Testis (tissue), 2 donors: ENCODE results near the gene ZMIZ1.

Experiments
- CTCF ChIP-seq, 3 experiments: fragments of 450-650 bp in 2 of 3; fragments of 200-600 bp in 1 of 3; sonication (generic) in 1 of 3; IDR thresholded peaks; one replicate each; pipeline ENCODE4 v1.5.1; 2016 to 2019; ENCODE audit warnings: antibody characterized with exemption in 3 of 3, mild to moderate bottlenecking in 2 of 3, moderate library complexity in 1 of 3
- POLR2A ChIP-seq: fragments of 450-650 bp; IDR thresholded peaks from one replicate; pipeline ENCODE4 v1.6.1; 2017; ENCODE audit warnings: antibody characterized with exemption, mild to moderate bottlenecking, moderate library complexity

DNA sequence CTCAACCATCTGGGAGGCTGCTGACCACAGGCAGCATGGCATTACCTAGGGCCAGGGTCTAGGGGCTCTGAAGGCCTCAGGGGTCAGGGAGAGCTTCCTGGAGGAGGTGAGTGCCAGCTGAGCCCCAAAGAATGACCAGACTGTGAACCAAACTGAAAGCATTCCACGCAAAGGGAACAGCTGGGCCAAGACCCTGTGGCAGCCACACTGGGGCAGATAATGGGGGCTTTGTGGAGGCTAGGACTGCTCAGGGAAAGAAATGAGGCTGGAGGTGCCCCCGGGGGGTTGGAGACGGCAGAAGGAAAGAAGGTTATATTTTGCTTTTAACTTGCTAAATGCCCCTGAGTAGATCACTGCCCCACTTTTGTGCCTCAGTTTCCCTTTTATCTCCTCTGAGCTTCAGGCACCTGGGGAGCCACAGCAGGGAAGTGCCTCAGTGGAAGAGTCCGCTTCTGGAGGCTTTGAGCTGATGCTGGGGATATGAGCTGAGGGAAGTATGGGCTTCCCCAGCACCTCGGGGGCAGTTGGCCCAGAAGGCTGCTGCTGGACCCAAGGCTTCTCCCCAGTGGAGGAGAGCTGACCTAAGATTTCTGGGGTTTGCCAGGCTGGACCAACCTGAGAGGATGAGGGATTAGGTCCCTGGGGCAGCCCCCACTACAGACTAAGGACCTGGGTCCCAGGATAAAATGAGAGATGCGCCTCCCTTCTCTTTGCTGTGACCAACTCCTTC is 57.8 kb downstream of the ZMIZ1 start:
- TF ChIP-seq CTCF (IDR thresholded peaks at IDR 0.05) (no peak), POLR2A (no peak)
